H1 (cell line): ENCODE measurements around the gene NLRP7.

Experiments used
- BACH1 ChIP-seq: IDR thresholded peaks from 2 replicates; pipeline ENCODE4 v1.6.1; 2012; ENCODE audit warnings: low read length, improper control_type of control experiment
- TF ChIP-seq, protein P1 (sequence below), 3 experiments: IDR thresholded peaks; 1 replicate in 2 of 3; 2 replicates in 1 of 3; pipeline versions ENCODE4 v1.5.1 to v1.6.1; 2011; ENCODE audit warnings: low read length in 3 of 3, mild to moderate bottlenecking in 3 of 3, inconsistent platforms in 2 of 3, low read depth in 1 of 3, moderate library complexity in 1 of 3; ENCODE audit not compliant: insufficient read depth in 1 of 3; ENCODE audit errors: control extremely low read depth in 1 of 3

DNA sequence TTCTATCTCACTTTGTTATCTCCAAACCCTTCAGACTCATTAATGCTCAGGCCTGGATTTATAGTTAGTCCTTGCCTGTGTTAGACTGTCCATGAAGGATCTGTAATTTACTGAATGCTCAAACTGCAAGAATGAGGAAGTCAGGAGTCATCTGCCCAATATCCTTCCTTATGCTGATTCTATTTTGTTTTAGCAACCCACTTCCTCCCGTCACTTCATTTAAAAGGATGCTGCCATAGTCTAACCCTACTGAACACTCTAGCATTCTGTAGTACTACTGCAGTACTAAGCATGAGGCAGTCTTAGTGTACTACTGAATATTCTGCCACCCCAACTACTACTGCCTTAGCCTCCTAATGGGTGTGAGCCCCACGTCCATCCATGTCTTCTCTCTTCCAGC, 71.8 kb downstream of the NLRP7 start:
- TF ChIP-seq BACH1: no peak
- TF ChIP-seq, protein P1, sequence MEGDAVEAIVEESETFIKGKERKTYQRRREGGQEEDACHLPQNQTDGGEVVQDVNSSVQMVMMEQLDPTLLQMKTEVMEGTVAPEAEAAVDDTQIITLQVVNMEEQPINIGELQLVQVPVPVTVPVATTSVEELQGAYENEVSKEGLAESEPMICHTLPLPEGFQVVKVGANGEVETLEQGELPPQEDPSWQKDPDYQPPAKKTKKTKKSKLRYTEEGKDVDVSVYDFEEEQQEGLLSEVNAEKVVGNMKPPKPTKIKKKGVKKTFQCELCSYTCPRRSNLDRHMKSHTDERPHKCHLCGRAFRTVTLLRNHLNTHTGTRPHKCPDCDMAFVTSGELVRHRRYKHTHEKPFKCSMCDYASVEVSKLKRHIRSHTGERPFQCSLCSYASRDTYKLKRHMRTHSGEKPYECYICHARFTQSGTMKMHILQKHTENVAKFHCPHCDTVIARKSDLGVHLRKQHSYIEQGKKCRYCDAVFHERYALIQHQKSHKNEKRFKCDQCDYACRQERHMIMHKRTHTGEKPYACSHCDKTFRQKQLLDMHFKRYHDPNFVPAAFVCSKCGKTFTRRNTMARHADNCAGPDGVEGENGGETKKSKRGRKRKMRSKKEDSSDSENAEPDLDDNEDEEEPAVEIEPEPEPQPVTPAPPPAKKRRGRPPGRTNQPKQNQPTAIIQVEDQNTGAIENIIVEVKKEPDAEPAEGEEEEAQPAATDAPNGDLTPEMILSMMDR (IDR thresholded peaks at IDR 0.05; ENCODE audit: control extremely low read depth in 1 of 3, insufficient read depth in 1 of 3, low read depth in 1 of 3, low read length in 3 of 3): no peak
